Epidermal melanocyte (primary cell): ENCODE data around the gene POLD4.
A peak's percentile ranks its signal among the peaks of the same experiment; 100 is the strongest.

Experiments
- DNase-seq: peaks from one replicate; pipeline ENCODE4 v3.0.0; 2011; ENCODE audit warnings: low spot score; ENCODE audit not compliant: insufficient read length

POLD4 gene

GRCh38 chr11:67371189-67371910 lies 18.0 kb upstream of the POLD4 start:
- peak; percentile 71 for DNase-seq

- DNase-seq, result no peak
Measured at GRCh38 chr11:67370351-67371076, 17.2 kb upstream of the POLD4 start.

- no peak for DNase-seq
Measured at GRCh38 chr11:67369801-67370284, 16.5 kb upstream of the POLD4 start.

- no peak for DNase-seq
Measured at GRCh38 chr11:67369275-67369674, 15.9 kb upstream of the POLD4 start.

GRCh38 chr11:67368621-67369020 lies 15.3 kb upstream of the POLD4 start:
- DNase-seq, result no peak

- DNase-seq, result no peak
Measured at GRCh38 chr11:67367761-67368227, 14.4 kb upstream of the POLD4 start.

- no peak for DNase-seq
Measured at GRCh38 chr11:67366961-67367760, 13.8 kb upstream of the POLD4 start.

GRCh38 chr11:67366546-67366945 lies 13.2 kb upstream of the POLD4 start:
- DNase-seq, result no peak

- DNase-seq, result no peak
Measured at GRCh38 chr11:67365736-67366444, 12.5 kb upstream of the POLD4 start.

GRCh38 chr11:67364783-67365722 lies 11.7 kb upstream of the POLD4 start:
- DNase-seq, result no peak

- DNase-seq, result no peak
Measured at GRCh38 chr11:67364169-67364568, 10.8 kb upstream of the POLD4 start.

GRCh38 chr11:67357831-67358670 lies 4.7 kb upstream of the POLD4 start:
- no peak for DNase-seq

- peak; percentile 76 for DNase-seq
Measured at GRCh38 chr11:67356864-67357561, 3.7 kb upstream of the POLD4 start.

GRCh38 chr11:67356387-67356863 lies 3.1 kb upstream of the POLD4 start:
- DNase-seq, result no peak

- no peak for DNase-seq
Measured at GRCh38 chr11:67355794-67356386, 2.5 kb upstream of the POLD4 start.

- no peak for DNase-seq
Measured at GRCh38 chr11:67355023-67355793, 1.9 kb upstream of the POLD4 start.
